ENCODE data around the gene PDCD1. TPM values are rescaled to one million over a fixed set of nuclear protein-coding genes. Genes with fewer than 3 reads are reported as not detected.
"Not testable (repeated sequence)": the region's sequence is repeated elsewhere in the genome, so short reads cannot be mapped to it uniquely, and the experiment has no call there.

The PDCD1 gene
- polyA plus RNA-seq, 1 donor from 2014 or later = 0.19 TPM

GRCh38 chr2:241808721-241809382 lies 49.8 kb downstream of the PDCD1 start, which contains the start of gene NEU4:
Gene NEU4, plus strand, starts transcription at chr2:241809193. Its CDS starts 5,292 bp downstream, at chr2:241814485.
- Mint-ChIP-seq H3K9me3 (no peaks in the 10 kb centered on the region), H3K27ac (peak within 1 kb of the TSS; percentile 31 to 53 (median 35)), H3K4me1 (peaks cover 3 to 5% (median 5%) of the 10 kb centered on the region in 3 donors), H3K27me3 (peaks cover 8% of the 10 kb centered on the region), H3K36me3 (no peaks in the 10 kb centered on the region), H3K4me3 (peak within 1 kb of the TSS in 1 of 4 donors; percentile 58)

- H3K4me1 Mint-ChIP-seq = peaks cover 3 to 7% (median 5%) of the 10 kb centered on the region in 3 donors
- no peak overlapping the region for H3K27ac Mint-ChIP-seq
- H3K9me3 Mint-ChIP-seq = no peaks in the 10 kb centered on the region
- H3K27me3 Mint-ChIP-seq = peaks cover 9% of the 10 kb centered on the region
- H3K4me3 Mint-ChIP-seq = no peak overlapping the region
- no peaks in the 10 kb centered on the region for H3K36me3 Mint-ChIP-seq
Observed at GRCh38 chr2:241808051-241808720, 50.5 kb downstream of the PDCD1 start.

GRCh38 chr2:241806217-241806616 lies 52.5 kb downstream of the PDCD1 start:
- not testable (repeated sequence) for H3K36me3 Mint-ChIP-seq, H3K4me1 Mint-ChIP-seq, H3K9me3 Mint-ChIP-seq, H3K4me3 Mint-ChIP-seq, H3K27me3 Mint-ChIP-seq, H3K27ac Mint-ChIP-seq

GRCh38 chr2:241804326-241805229 lies 54.1 kb downstream of the PDCD1 start:
- Mint-ChIP-seq H3K9me3 (no peaks in the 10 kb centered on the region), H3K36me3 (no peaks in the 10 kb centered on the region), H3K4me3 (peak overlapping the region; percentile 55 to 84 (median 71)), H3K27ac (peak overlapping the region in 1 of 3 donors; percentile 74), H3K27me3 (peaks cover 9% of the 10 kb centered on the region), H3K4me1 (peaks cover 3 to 7% (median 5%) of the 10 kb centered on the region in 3 donors)

DNA sequence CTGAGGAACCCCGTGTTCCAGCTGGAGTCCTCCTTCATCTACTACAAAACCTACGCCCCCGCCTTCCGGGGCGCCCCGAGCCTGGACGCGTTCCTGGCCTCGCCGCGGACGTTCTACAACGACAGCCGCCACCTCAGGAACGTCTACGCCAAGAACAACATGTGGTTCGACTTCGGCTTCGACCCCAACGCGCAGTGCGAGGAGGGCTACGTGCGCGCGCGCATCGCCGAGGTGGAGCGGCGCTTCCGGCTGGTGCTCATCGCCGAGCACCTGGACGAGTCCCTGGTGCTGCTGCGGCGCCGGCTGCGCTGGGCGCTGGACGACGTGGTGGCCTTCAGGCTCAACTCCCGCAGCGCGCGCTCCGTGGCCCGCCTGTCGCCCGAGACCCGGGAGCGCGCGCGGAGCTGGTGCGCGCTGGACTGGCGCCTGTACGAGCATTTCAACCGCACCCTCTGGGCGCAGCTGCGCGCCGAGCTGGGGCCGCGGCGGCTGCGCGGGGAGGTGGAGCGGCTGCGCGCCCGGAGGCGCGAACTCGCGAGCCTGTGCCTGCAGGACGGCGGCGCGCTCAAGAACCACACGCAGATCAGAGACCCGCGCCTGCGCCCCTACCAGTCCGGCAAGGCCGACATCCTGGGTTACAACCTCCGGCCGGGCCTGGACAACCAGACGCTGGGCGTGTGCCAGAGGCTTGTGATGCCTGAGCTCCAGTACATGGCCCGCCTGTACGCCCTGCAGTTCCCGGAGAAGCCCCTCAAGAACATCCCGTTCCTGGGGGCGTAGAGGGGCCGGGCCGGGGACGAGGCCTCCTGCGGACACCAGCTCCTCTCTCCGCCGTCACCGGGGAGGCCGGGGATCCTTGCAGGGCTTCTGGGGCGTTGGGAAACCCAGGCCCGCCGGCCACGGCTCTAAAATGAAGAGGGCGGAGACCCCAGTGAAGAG lies 55.0 kb downstream of the PDCD1 start:
- no peaks in the 10 kb centered on the region for H3K36me3 Mint-ChIP-seq
- H3K4me3 Mint-ChIP-seq = peak overlapping the region in 3 of 4 donors; percentile 72 to 84 (median 84)
- peak overlapping the region in 1 of 3 donors; percentile 74 for H3K27ac Mint-ChIP-seq
- H3K4me1 Mint-ChIP-seq = peaks cover 3 to 7% (median 5%) of the 10 kb centered on the region in 3 donors
- peaks cover 7% of the 10 kb centered on the region for H3K27me3 Mint-ChIP-seq
- no peaks in the 10 kb centered on the region for H3K9me3 Mint-ChIP-seq

GRCh38 chr2:241802421-241803318 lies 56.0 kb downstream of the PDCD1 start:
- no peaks in the 10 kb centered on the region for H3K36me3 Mint-ChIP-seq
- H3K4me3 Mint-ChIP-seq = peak overlapping the region in 1 of 4 donors; percentile 75
- H3K4me1 Mint-ChIP-seq = peaks cover 0 to 5% (median 3%) of the 10 kb centered on the region in 3 donors
- no peak overlapping the region for H3K27ac Mint-ChIP-seq
- peaks cover 7% of the 10 kb centered on the region for H3K27me3 Mint-ChIP-seq
- no peaks in the 10 kb centered on the region for H3K9me3 Mint-ChIP-seq

DNA sequence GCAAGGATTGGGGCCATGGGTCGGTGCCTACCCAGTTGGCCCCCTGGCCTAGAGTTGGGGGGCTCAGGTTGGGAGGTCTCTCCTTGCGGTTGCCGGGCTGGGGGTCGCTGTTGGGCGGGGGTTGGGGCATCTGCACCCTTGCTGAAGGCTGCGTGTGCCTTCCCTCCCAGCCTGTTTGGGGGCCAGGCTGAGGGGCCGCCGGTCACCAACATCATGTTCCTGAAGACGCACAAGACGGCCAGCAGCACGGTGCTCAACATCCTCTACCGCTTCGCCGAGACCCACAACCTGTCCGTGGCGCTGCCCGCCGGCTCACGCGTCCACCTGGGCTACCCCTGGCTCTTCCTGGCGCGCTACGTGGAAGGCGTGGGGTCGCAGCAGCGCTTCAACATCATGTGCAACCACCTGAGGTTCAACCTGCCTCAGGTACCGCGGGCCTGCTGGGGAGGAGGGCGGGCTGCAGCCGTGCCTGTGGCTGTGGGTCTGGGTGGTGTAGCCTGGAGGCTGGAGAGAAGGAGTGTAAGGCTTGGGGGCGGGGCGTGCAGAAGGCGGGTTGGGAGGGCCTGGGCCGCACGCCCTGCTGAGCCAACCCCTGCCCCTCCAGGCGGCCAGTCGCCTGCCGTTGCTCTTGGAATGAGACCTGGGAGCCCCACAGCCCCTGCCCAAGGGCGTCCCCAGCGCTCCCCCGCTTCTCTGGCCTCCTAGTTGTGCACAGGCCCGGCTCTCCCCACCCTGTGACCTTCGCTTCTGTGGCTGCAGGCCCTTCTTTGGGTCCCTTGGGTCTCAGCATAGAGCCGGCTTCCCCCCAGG lies 56.9 kb downstream of the PDCD1 start:
- H3K27me3 Mint-ChIP-seq = peaks cover 7% of the 10 kb centered on the region
- peak overlapping the region in 1 of 4 donors; percentile 57 for H3K4me3 Mint-ChIP-seq
- H3K4me1 Mint-ChIP-seq = peaks cover 0 to 5% (median 3%) of the 10 kb centered on the region in 3 donors
- H3K27ac Mint-ChIP-seq = no peak overlapping the region
- H3K36me3 Mint-ChIP-seq = no peaks in the 10 kb centered on the region
- H3K9me3 Mint-ChIP-seq = no peaks in the 10 kb centered on the region

DNA sequence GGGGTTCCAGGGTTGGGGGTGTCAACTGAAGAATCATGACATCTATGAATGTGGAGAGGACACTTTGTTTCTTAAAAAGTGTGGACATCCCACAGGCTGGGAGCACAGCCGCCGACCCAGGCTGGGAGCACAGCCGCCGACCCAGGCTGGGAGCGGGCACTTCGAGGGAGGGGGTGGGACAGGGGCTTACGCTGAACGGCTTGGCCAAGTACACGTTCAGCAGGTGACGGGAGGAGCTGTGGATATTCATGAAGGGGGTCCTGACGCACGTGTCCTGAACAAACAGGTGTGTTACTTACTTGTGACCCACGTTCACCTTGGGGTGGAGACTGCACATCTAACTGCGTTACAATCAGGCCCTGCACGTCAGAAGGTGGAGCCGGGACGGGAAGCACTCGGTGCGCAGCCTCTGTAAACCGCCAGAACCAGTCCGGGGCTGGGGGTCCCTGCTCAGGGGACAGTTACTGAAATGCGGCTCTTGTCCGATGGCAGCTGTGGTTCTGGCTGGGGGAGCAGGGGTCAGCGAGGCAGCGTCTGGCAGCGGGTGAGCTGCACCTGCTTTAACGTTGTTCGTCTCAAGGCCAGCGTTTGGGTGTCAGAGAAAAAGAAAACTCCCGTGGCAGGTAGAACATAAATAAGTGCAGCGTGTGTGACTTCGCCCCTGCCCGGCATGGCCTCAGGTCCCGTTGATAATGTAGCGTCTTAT lies 58.3 kb downstream of the PDCD1 start:
- H3K27me3 Mint-ChIP-seq, H3K36me3 Mint-ChIP-seq, H3K9me3 Mint-ChIP-seq, H3K4me1 Mint-ChIP-seq, H3K27ac Mint-ChIP-seq, H3K4me3 Mint-ChIP-seq: not testable (repeated sequence)

Other genes with a start within 250 kb of the PDCD1 start
- 39.6 TPM for gene THAP4, start 221.7 kb downstream of the PDCD1 start, polyA plus RNA-seq
- 59.3 TPM for gene ATG4B, start 221.2 kb downstream of the PDCD1 start, polyA plus RNA-seq
- 40.5 TPM for gene DTYMK, start 172.1 kb downstream of the PDCD1 start, polyA plus RNA-seq
- 34.0 TPM for gene ING5, start 156.9 kb downstream of the PDCD1 start, polyA plus RNA-seq
- gene D2HGDH, start 124.3 kb downstream of the PDCD1 start, polyA plus RNA-seq = 7.7 TPM
- not detected for gene GAL3ST2, start 82.1 kb downstream of the PDCD1 start, polyA plus RNA-seq
- gene NEU4, start 49.7 kb downstream of the PDCD1 start, polyA plus RNA-seq = not detected
- not detected for gene RTP5, start 10.8 kb upstream of the PDCD1 start, polyA plus RNA-seq

All from IgD-negative memory B cell (primary cell).